Liver (tissue), 9 donors: ENCODE data around the gene TSPYL2. TPM values are rescaled to one million over a fixed set of nuclear protein-coding genes. Genes with fewer than 3 reads are reported as not detected.

ENCODE experiments used
- DNase-seq: peaks from one replicate; pipeline ENCODE4 v3.0.0-alpha.2; 2017; ENCODE audit warnings: low spot score
- H3K27ac ChIP-seq, 2 donors: one replicate each; pipeline ENCODE4 v1.7.0; 2013; ENCODE audit warnings: inconsistent platforms in 2 of 2, low read length in 2 of 2, control low read depth in 1 of 2, low read depth in 1 of 2, mild to moderate bottlenecking in 1 of 2
- H3K27me3 ChIP-seq, 4 donors: one replicate each; pipeline versions ENCODE4 v1.6.1 to v1.7.0; 2013; ENCODE audit warnings: low read length in 3 of 4, inconsistent platforms in 1 of 4, mild to moderate bottlenecking in 1 of 4, moderate library complexity in 1 of 4; ENCODE audit not compliant: control insufficient read depth in 4 of 4, insufficient read depth in 4 of 4
- H3K36me3 ChIP-seq, 4 donors: one replicate each; pipeline versions ENCODE4 v1.6.1 to v1.7.0; 2013; ENCODE audit warnings: low read length in 3 of 4, mild to moderate bottlenecking in 3 of 4, low read depth in 1 of 4, moderate library complexity in 1 of 4; ENCODE audit not compliant: control insufficient read depth in 4 of 4, insufficient read depth in 3 of 4
- H3K4me1 ChIP-seq, 4 donors: one replicate each; pipeline versions ENCODE4 v1.6.1 to v1.7.0; 2013; ENCODE audit warnings: low read length in 3 of 4, mild to moderate bottlenecking in 3 of 4, moderate library complexity in 1 of 4; ENCODE audit not compliant: control insufficient read depth in 4 of 4, insufficient read depth in 4 of 4
- H3K4me3 ChIP-seq, 3 donors: one replicate each; pipeline versions ENCODE4 v1.6.1 to v1.7.0; 2013; ENCODE audit warnings: low read length in 3 of 3, control low read depth in 1 of 3, low read depth in 1 of 3, mild to moderate bottlenecking in 1 of 3
- H3K9ac ChIP-seq, 2 donors: one replicate each; pipeline ENCODE4 v1.7.0; 2013; ENCODE audit warnings: low read length in 2 of 2, mild to moderate bottlenecking in 2 of 2, moderate library complexity in 2 of 2, control low read depth in 1 of 2, low read depth in 1 of 2
- H3K9me3 ChIP-seq, 4 donors: one replicate each; pipeline versions ENCODE4 v1.6.1 to v1.7.0; 2013; ENCODE audit warnings: low read length in 3 of 4; ENCODE audit not compliant: control insufficient read depth in 4 of 4
- ATF3 ChIP-seq: IDR thresholded peaks from 2 replicates; pipeline ENCODE4 v1.6.1; 2016; ENCODE audit warnings: antibody characterized with exemption
- CTCF ChIP-seq: fragments of 150-350 bp; IDR thresholded peaks from 2 replicates; pipeline ENCODE4 v1.5.1; 2017; ENCODE audit warnings: improper control_type of control experiment, low read depth, low read length; ENCODE audit not compliant: missing input control
- EGR1 ChIP-seq, 2 donors: IDR thresholded peaks; 2 replicates each; pipeline ENCODE4 v1.6.1; 2016 to 2018; ENCODE audit warnings: antibody characterized with exemption in 2 of 2, low read depth in 2 of 2
- FOXA1 ChIP-seq: IDR thresholded peaks from 2 replicates; pipeline ENCODE4 v1.6.1; 2016; ENCODE audit warnings: antibody characterized with exemption
- FOXA2 ChIP-seq: IDR thresholded peaks from 2 replicates; pipeline ENCODE4 v1.6.1; 2016; ENCODE audit warnings: antibody characterized with exemption
- GABPA ChIP-seq, 2 donors: IDR thresholded peaks in 1 of 2; conservative IDR thresholded peaks in 1 of 2; 2 replicates each; pipeline ENCODE4 v1.6.1; 2016; ENCODE audit warnings: antibody characterized with exemption in 2 of 2, mild to moderate bottlenecking in 1 of 2, moderate library complexity in 1 of 2
- HNF4A ChIP-seq, 2 donors: conservative IDR thresholded peaks; 2 replicates each; pipeline ENCODE4 v1.6.1; 2016; ENCODE audit warnings: antibody characterized with exemption in 2 of 2, mild to moderate bottlenecking in 2 of 2
- HNF4G ChIP-seq: IDR thresholded peaks from 2 replicates; pipeline ENCODE4 v1.6.1; 2016; ENCODE audit warnings: antibody characterized with exemption
- JUND ChIP-seq, 2 donors: IDR thresholded peaks; 2 replicates each; pipeline ENCODE4 v1.6.1; 2016; ENCODE audit warnings: antibody characterized with exemption in 2 of 2
- NR2F2 ChIP-seq: IDR thresholded peaks from 2 replicates; pipeline ENCODE4 v1.6.1; 2016; ENCODE audit warnings: antibody characterized with exemption
- RAD21 ChIP-seq, 2 donors: IDR thresholded peaks; 2 replicates each; pipeline ENCODE4 v1.6.1; 2016; ENCODE audit warnings: antibody characterized with exemption in 2 of 2, mild to moderate bottlenecking in 2 of 2
- RXRA ChIP-seq, 2 donors: IDR thresholded peaks; 2 replicates each; pipeline ENCODE4 v1.6.1; 2017 to 2018; ENCODE audit warnings: antibody characterized with exemption in 2 of 2, mild to moderate bottlenecking in 1 of 2
- TAF1 ChIP-seq: conservative IDR thresholded peaks from 2 replicates; pipeline ENCODE4 v1.6.1; 2016; ENCODE audit warnings: antibody characterized with exemption, mild to moderate bottlenecking
- YY1 ChIP-seq: IDR thresholded peaks from 2 replicates; pipeline ENCODE4 v1.6.1; 2016; ENCODE audit warnings: antibody characterized with exemption, mild to moderate bottlenecking
- ZBTB33 ChIP-seq: IDR thresholded peaks from 2 replicates; pipeline ENCODE4 v1.6.1; 2016; ENCODE audit warnings: antibody characterized with exemption
- WGBS: extraction: QIAGEN DNeasy Blood & Tissue Kit; methylation state at CpG from one replicate; pipeline ENCODE4 v1.1.7; 2013; 5-methylcytosine and 5-hydroxymethylcytosine counted together
- polyA plus RNA-seq, 2 donors: library from polyadenylated mRNA; stranded (reverse) in 1 of 2; unstranded in 1 of 2; fragments of 200-250 nt in 1 of 2; fragments of >200 nt in 1 of 2; fragmentation: Nextera tagmentation in 1 of 2; extraction: Ambion mirVana in 1 of 2; gene quantifications; one replicate each; pipeline versions ENCODE4 v1.2.1 to v1.2.3, GENCODE V29; 2013 to 2015
- total RNA-seq, 2 donors: library from RNA; depleted of rRNA; stranded (reverse); fragments of >200 nt; gene quantifications; one replicate each; pipeline ENCODE4 v1.2.3, GENCODE V29; 2014
- donor health status: healthy.
- donor health status: healthy.
- donor health status: healthy.
- donor health status: healthy.
- donor health status: healthy.

The TSPYL2 gene
- total and polyA plus RNA-seq, 4 donors = 2.5 to 8.0 (median 4.8) TPM

- Histone ChIP-seq H3K4me3 (no peak overlapping the region), H3K27me3 (peaks cover 0 to under 1% (median 0%) of the 10 kb centered on the region in 4 donors), H3K4me1 (no peaks in the 10 kb centered on the region), H3K9me3 (no peaks in the 10 kb centered on the region), H3K36me3 (no peaks in the 10 kb centered on the region), H3K9ac (no peak overlapping the region), H3K27ac (no peak overlapping the region)
- WGBS = 90% methylated on average over 6 of the region's 6 CpGs
- no peak for DNase-seq
- TF ChIP-seq HNF4A (conservative IDR thresholded peaks at IDR 0.05) (no peak), RAD21 (IDR thresholded peaks at IDR 0.05) (no peak), JUND (IDR thresholded peaks at IDR 0.05) (no peak), HNF4G (no peak), CTCF (no peak), TAF1 (no peak), NR2F2 (no peak), GABPA (IDR thresholded peaks at IDR 0.05 in 1 of 2, conservative IDR thresholded peaks at IDR 0.05 in 1 of 2) (no peak), ZBTB33 (no peak), ATF3 (no peak), FOXA2 (no peak), YY1 (no peak), RXRA (IDR thresholded peaks at IDR 0.05) (no peak), EGR1 (IDR thresholded peaks at IDR 0.05; ENCODE audit: low read depth in 2 of 2) (no peak), FOXA1 (no peak)
Measured at GRCh38 chrX:53055244-53055849, 26.8 kb upstream of the TSPYL2 start.

- H3K27ac ChIP-seq = no peak overlapping the region
- 86% methylated on average over 5 of the region's 5 CpGs for WGBS
- DNase-seq = no peak
- no peak for TF ChIP-seq FOXA2
- TF ChIP-seq RXRA (IDR thresholded peaks at IDR 0.05) = no peak
- no peak for TF ChIP-seq HNF4G
- TF ChIP-seq FOXA1 = no peak
- H3K36me3 ChIP-seq = no peaks in the 10 kb centered on the region
- no peaks in the 10 kb centered on the region for H3K9me3 ChIP-seq
- no peaks in the 10 kb centered on the region for H3K4me1 ChIP-seq
- no peaks in the 10 kb centered on the region for H3K27me3 ChIP-seq
- H3K4me3 ChIP-seq = no peak overlapping the region
- no peak overlapping the region for H3K9ac ChIP-seq
Measured at GRCh38 chrX:53056292-53056691, 25.9 kb upstream of the TSPYL2 start.

- TF ChIP-seq NR2F2 (no peak), HNF4A (conservative IDR thresholded peaks at IDR 0.05) (no peak), CTCF (no peak), RAD21 (IDR thresholded peaks at IDR 0.05) (no peak), JUND (IDR thresholded peaks at IDR 0.05) (no peak), EGR1 (IDR thresholded peaks at IDR 0.05; ENCODE audit: low read depth in 2 of 2) (no peak), YY1 (no peak), ZBTB33 (no peak), HNF4G (no peak)
- no peak overlapping the region for H3K9ac ChIP-seq
- 74% methylated on average over 1 of the region's 1 CpG for WGBS
Measured at GRCh38 chrX:53065104-53065503, 17.1 kb upstream of the TSPYL2 start.

More at GRCh38 chrX:53065104-53065503, 17.1 kb upstream of the TSPYL2 start:
- H3K4me3 ChIP-seq = no peak overlapping the region
- no peaks in the 10 kb centered on the region for H3K4me1 ChIP-seq
- no peaks in the 10 kb centered on the region for H3K27me3 ChIP-seq
- H3K36me3 ChIP-seq = no peaks in the 10 kb centered on the region
- H3K27ac ChIP-seq = no peak overlapping the region
- H3K9me3 ChIP-seq = no peaks in the 10 kb centered on the region
- no peak for DNase-seq
